Gastroesophageal sphincter (tissue), 4 donors: ENCODE measurements around the gene ACER2. TPM values are rescaled to one million over a fixed set of nuclear protein-coding genes. Genes with fewer than 3 reads are reported as not detected.

Experiments
- ATAC-seq: fragments of 150-250 bp; one replicate; pipeline ENCODE4 v1.9.1; 2016; ENCODE audit warnings: mild to moderate bottlenecking, moderate library complexity
- H3K27ac ChIP-seq, 4 donors: fragments of 200-600 bp; sonication (generic) in 3 of 4; 1 replicate in 3 of 4; 2 replicates in 1 of 4; pipeline ENCODE4 v1.5.1; 2016 to 2019
- H3K27me3 ChIP-seq: fragments of 200-600 bp; sonication (generic); one replicate; pipeline ENCODE4 v1.5.1; 2019
- H3K36me3 ChIP-seq, 2 donors: fragments of 200-600 bp; sonication (generic); one replicate each; pipeline ENCODE4 v1.5.1; 2019; ENCODE audit warnings: control low read depth in 1 of 2
- H3K4me1 ChIP-seq, 3 donors: fragments of 200-600 bp; sonication (generic); 1 replicate in 2 of 3; 2 replicates in 1 of 3; pipeline ENCODE4 v1.5.1; 2016 to 2019; ENCODE audit warnings: control low read depth in 2 of 3
- H3K4me3 ChIP-seq, 2 donors: fragments of 200-600 bp; sonication (generic); one replicate each; pipeline ENCODE4 v1.5.1; 2019; ENCODE audit warnings: mild to moderate bottlenecking in 1 of 2, moderate library complexity in 1 of 2
- H3K9me3 ChIP-seq, 3 donors: fragments of 200-600 bp; sonication (generic); one replicate each; pipeline ENCODE4 v1.5.1; 2017 to 2019; ENCODE audit warnings: control low read depth in 2 of 3
- CTCF ChIP-seq, 4 experiments: fragments of 200-600 bp in 2 of 4; fragments of 450-650 bp in 2 of 4; sonication (generic) in 1 of 4; IDR thresholded peaks; one replicate each; pipeline ENCODE4 v1.5.1; 2017 to 2019; ENCODE audit warnings: antibody characterized with exemption in 4 of 4, mild to moderate bottlenecking in 2 of 4, moderate library complexity in 2 of 4
- EP300 ChIP-seq: sonication (generic); formaldehyde crosslinking; IDR thresholded peaks from one replicate; pipeline ENCODE4 v1.6.1; 2017; ENCODE audit warnings: antibody characterized with exemption, mild to moderate bottlenecking
- POLR2A ChIP-seq, 2 donors: fragments of 450-650 bp; IDR thresholded peaks; one replicate each; pipeline ENCODE4 v1.6.1; 2017; ENCODE audit warnings: antibody characterized with exemption in 2 of 2, mild to moderate bottlenecking in 2 of 2, moderate library complexity in 1 of 2
- POLR2AphosphoS5 ChIP-seq: sonication (generic); formaldehyde crosslinking; IDR thresholded peaks from one replicate; pipeline ENCODE4 v1.6.1; 2017; ENCODE audit warnings: antibody characterized with exemption
- WGBS, 2 donors: methylation state at CpG; one replicate each; pipeline ENCODE4 v1.1.5; 2018; ENCODE audit warnings: low coverage in 1 of 2; 5-methylcytosine and 5-hydroxymethylcytosine counted together
- total RNA-seq, 4 donors: library from RNA; depleted of rRNA; stranded (reverse); fragments of >200 nt; gene quantifications; one replicate each; pipeline ENCODE4 v1.1.0, GENCODE V29; 2016

Gene ACER2
- total RNA-seq, 4 donors from 2014 or later, result 2.4 to 6.1 (median 3.2) TPM

- Histone ChIP-seq H3K4me3 (no peak overlapping the region), H3K9me3 (no peaks in the 10 kb centered on the region), H3K27me3 (no peaks in the 10 kb centered on the region), H3K27ac (no peak overlapping the region), H3K4me1 (peaks cover 0 to 28% (median 6%) of the 10 kb centered on the region in 3 donors), H3K36me3 (peaks cover 15 to 80% of the 10 kb centered on the region in 2 donors)
- TF ChIP-seq POLR2AphosphoS5 (no peak), POLR2A (IDR thresholded peaks at IDR 0.05) (no peak)
- ATAC-seq, result no peak
These were observed 33.3 kb upstream of the ACER2 start for GRCh38 chr9:19375538-19375937.

GRCh38 chr9:19376931-19377330, 31.9 kb upstream of the ACER2 start:
- Histone ChIP-seq H3K4me3 (no peak overlapping the region), H3K4me1 (peaks cover 0 to 34% (median 6%) of the 10 kb centered on the region in 3 donors), H3K27ac (no peak overlapping the region), H3K9me3 (no peaks in the 10 kb centered on the region), H3K27me3 (no peaks in the 10 kb centered on the region), H3K36me3 (peaks cover 15 to 66% of the 10 kb centered on the region in 2 donors)
- no peak for ATAC-seq
- TF ChIP-seq EP300 (no peak), CTCF (IDR thresholded peaks at IDR 0.05) (no peak), POLR2AphosphoS5 (no peak), POLR2A (IDR thresholded peaks at IDR 0.05) (no peak)
- WGBS, 2 donors, result 54 to 58% methylated on average over 2 of the region's 2 CpGs

GRCh38 chr9:19378164-19378563, 30.6 kb upstream of the ACER2 start:
- TF ChIP-seq POLR2AphosphoS5, result no peak
- TF ChIP-seq EP300, result no peak
- no peak for TF ChIP-seq POLR2A (IDR thresholded peaks at IDR 0.05)
- no peak for TF ChIP-seq CTCF (IDR thresholded peaks at IDR 0.05)
- no peak for ATAC-seq
- Histone ChIP-seq H3K9me3 (no peaks in the 10 kb centered on the region), H3K4me3 (peak overlapping the region in 1 of 2 donors; percentile 75), H3K27me3 (no peaks in the 10 kb centered on the region), H3K27ac (peak overlapping the region in 2 of 4 donors; percentile 33 to 96), H3K4me1 (peaks cover 0 to 34% (median 6%) of the 10 kb centered on the region in 3 donors), H3K36me3 (peaks cover 15 to 56% of the 10 kb centered on the region in 2 donors)
- WGBS, 2 donors, result 86 to 94% methylated on average over 3 to 4 of the region's 4 CpGs

- peaks cover 15 to 51% of the 10 kb centered on the region in 2 donors for H3K36me3 ChIP-seq
These were observed 30.2 kb upstream of the ACER2 start for GRCh38 chr9:19378647-19379046.

GRCh38 chr9:19379283-19379682, 29.5 kb upstream of the ACER2 start:
- WGBS, 2 donors, result 5 to 6% methylated on average over 11 to 12 of the region's 12 CpGs

More at GRCh38 chr9:19378647-19379046, 30.2 kb upstream of the ACER2 start:
- peak overlapping the region in 2 of 4 donors; percentile 91 to 96 for H3K27ac ChIP-seq
- H3K4me1 ChIP-seq, result peaks cover 0 to 34% (median 6%) of the 10 kb centered on the region in 3 donors
- H3K9me3 ChIP-seq, result no peaks in the 10 kb centered on the region
- H3K27me3 ChIP-seq, result no peaks in the 10 kb centered on the region
- H3K4me3 ChIP-seq, result peak overlapping the region in 1 of 2 donors; percentile 75
- ATAC-seq, result no peak
- whole genome bisulfite sequencing, 2 donors, result 38 to 46% methylated on average over 7 of the region's 7 CpGs
- no peak for TF ChIP-seq POLR2A (IDR thresholded peaks at IDR 0.05)
- TF ChIP-seq EP300, result no peak
- no peak for TF ChIP-seq POLR2AphosphoS5
- TF ChIP-seq CTCF (IDR thresholded peaks at IDR 0.05), result no peak

More at GRCh38 chr9:19379283-19379682, 29.5 kb upstream of the ACER2 start:
- ATAC-seq, result no peak
- peak overlapping the region; percentile 86 to 96 (median 90) for H3K27ac ChIP-seq
- peaks cover 15 to 45% of the 10 kb centered on the region in 2 donors for H3K36me3 ChIP-seq
- H3K4me1 ChIP-seq, result peaks cover 0 to 34% (median 6%) of the 10 kb centered on the region in 3 donors
- H3K9me3 ChIP-seq, result no peaks in the 10 kb centered on the region
- peak overlapping the region; percentile 69 to 75 for H3K4me3 ChIP-seq
- H3K27me3 ChIP-seq, result no peaks in the 10 kb centered on the region
- TF ChIP-seq CTCF (IDR thresholded peaks at IDR 0.05) (no peak), POLR2AphosphoS5 (no peak), POLR2A (IDR thresholded peaks at IDR 0.05) (no peak), EP300 (no peak)
